HAP-1 (cell line): ENCODE data around the gene RPS6KA2.

Source experiments
- DNase-seq, 2 experiments: peaks; one replicate each; pipeline ENCODE4 v3.0.0-alpha.2; 2016 to 2020; ENCODE audit warnings: low spot score in 2 of 2
- H3K27me3 ChIP-seq: fragments of 250-450 bp; sonication (Bioruptor Pico); 2 replicates; pipeline ENCODE4 v1.5.1; 2020; ENCODE audit warnings: low read depth, mild to moderate bottlenecking, moderate library complexity
- H3K36me3 ChIP-seq: fragments of 250-450 bp; sonication (Bioruptor Pico); replicated peaks from 2 replicates; pipeline ENCODE4 v1.5.1; 2020; ENCODE audit warnings: mild to moderate bottlenecking
- H3K4me1 ChIP-seq: fragments of 250-450 bp; sonication (Bioruptor Pico); 2 replicates; pipeline ENCODE4 v1.5.1; 2020; ENCODE audit warnings: mild to moderate bottlenecking
- H3K4me3 ChIP-seq: fragments of 250-450 bp; sonication (Bioruptor Pico); 2 replicates; pipeline ENCODE4 v1.5.1; 2020; ENCODE audit warnings: mild to moderate bottlenecking, moderate library complexity
- H3K9me3 ChIP-seq: fragments of 250-450 bp; sonication (Bioruptor Pico); 2 replicates; pipeline ENCODE4 v1.5.1; 2020; ENCODE audit warnings: mild to moderate bottlenecking, moderate library complexity
- in situ Hi-C: fragments of 300-500 bp; cut with MboI; formaldehyde crosslinking; loops from 3 replicates; pipeline ENCODE4 v1.14.3; 2020; ENCODE audit warnings: low sequenced_read_pairs, inconsistent platforms, mixed read lengths

Gene RPS6KA2

GRCh38 chr6:166661327-166662085 lies 34.5 kb upstream of the RPS6KA2 start:
- no peak for DNase-seq
- no peaks in the 10 kb centered on the region for H3K4me1 ChIP-seq
- H3K9me3 ChIP-seq = no peaks in the 10 kb centered on the region
- in situ Hi-C loops = no loop called here
- H3K4me3 ChIP-seq = no peak overlapping the region
- peaks cover 6% of the 10 kb centered on the region; the same call in 1 of the 2 replicates for H3K27me3 ChIP-seq
- H3K36me3 ChIP-seq = no peaks in the 10 kb centered on the region

GRCh38 chr6:166660157-166660688 lies 33.2 kb upstream of the RPS6KA2 start:
- Histone ChIP-seq H3K4me1 (no peaks in the 10 kb centered on the region), H3K9me3 (no peaks in the 10 kb centered on the region)
- no peak for DNase-seq

GRCh38 chr6:166659581-166659980 lies 32.5 kb upstream of the RPS6KA2 start:
- no peak overlapping the region for H3K4me3 ChIP-seq
- in situ Hi-C loops = no loop called here
- DNase-seq = no peak
- H3K9me3 ChIP-seq = no peaks in the 10 kb centered on the region
- no peaks in the 10 kb centered on the region for H3K4me1 ChIP-seq
- peaks cover 6% of the 10 kb centered on the region; the same call in 1 of the 2 replicates for H3K27me3 ChIP-seq
- H3K36me3 ChIP-seq = no peaks in the 10 kb centered on the region

More at GRCh38 chr6:166660157-166660688, 33.2 kb upstream of the RPS6KA2 start:
- no peak overlapping the region for H3K4me3 ChIP-seq
- in situ Hi-C loops = no loop called here
- H3K36me3 ChIP-seq = no peaks in the 10 kb centered on the region
- peaks cover 6% of the 10 kb centered on the region; the same call in 1 of the 2 replicates for H3K27me3 ChIP-seq

GRCh38 chr6:166658792-166659150 lies 31.7 kb upstream of the RPS6KA2 start:
- H3K4me1 ChIP-seq = no peaks in the 10 kb centered on the region
- in situ Hi-C loops = no loop called here
- no peak for DNase-seq

GRCh38 chr6:166658115-166658791 lies 31.2 kb upstream of the RPS6KA2 start:
- Histone ChIP-seq H3K36me3 (no peaks in the 10 kb centered on the region), H3K27me3 (peaks cover 6% of the 10 kb centered on the region; the same call in 1 of the 2 replicates), H3K4me1 (no peaks in the 10 kb centered on the region), H3K9me3 (no peaks in the 10 kb centered on the region), H3K4me3 (no peak overlapping the region)
- in situ Hi-C loops = no loop called here
- no peak for DNase-seq

More at GRCh38 chr6:166658792-166659150, 31.7 kb upstream of the RPS6KA2 start:
- no peaks in the 10 kb centered on the region for H3K9me3 ChIP-seq
- peaks cover 6% of the 10 kb centered on the region; the same call in 1 of the 2 replicates for H3K27me3 ChIP-seq
- no peak overlapping the region for H3K4me3 ChIP-seq
- no peaks in the 10 kb centered on the region for H3K36me3 ChIP-seq

GRCh38 chr6:166657531-166657930 lies 30.5 kb upstream of the RPS6KA2 start:
- H3K36me3 ChIP-seq = no peaks in the 10 kb centered on the region
- H3K9me3 ChIP-seq = no peaks in the 10 kb centered on the region
- H3K27me3 ChIP-seq = peaks cover 6% of the 10 kb centered on the region; the same call in 1 of the 2 replicates
- in situ Hi-C loops = no loop called here
- no peak for DNase-seq
- no peak overlapping the region for H3K4me3 ChIP-seq
- no peaks in the 10 kb centered on the region for H3K4me1 ChIP-seq

- in situ Hi-C loops = no loop called here
- no peak overlapping the region for H3K4me3 ChIP-seq
These were observed 29.4 kb upstream of the RPS6KA2 start for GRCh38 chr6:166656230-166657151.

GRCh38 chr6:166655713-166656229 lies 28.7 kb upstream of the RPS6KA2 start:
- H3K9me3 ChIP-seq = no peaks in the 10 kb centered on the region
- H3K4me1 ChIP-seq = no peaks in the 10 kb centered on the region
- DNase-seq = no peak
- no peaks in the 10 kb centered on the region for H3K27me3 ChIP-seq
- in situ Hi-C loops = no loop called here
- no peaks in the 10 kb centered on the region for H3K36me3 ChIP-seq
- no peak overlapping the region for H3K4me3 ChIP-seq

More at GRCh38 chr6:166656230-166657151, 29.4 kb upstream of the RPS6KA2 start:
- no peak for DNase-seq
- H3K9me3 ChIP-seq = no peaks in the 10 kb centered on the region
- no peaks in the 10 kb centered on the region for H3K27me3 ChIP-seq
- H3K36me3 ChIP-seq = no peaks in the 10 kb centered on the region
- no peaks in the 10 kb centered on the region for H3K4me1 ChIP-seq

- in situ Hi-C loops = no loop called here
- no peaks in the 10 kb centered on the region for H3K27me3 ChIP-seq
- no peaks in the 10 kb centered on the region for H3K36me3 ChIP-seq
- no peaks in the 10 kb centered on the region for H3K9me3 ChIP-seq
- DNase-seq = no peak
- H3K4me3 ChIP-seq = no peak overlapping the region
- no peaks in the 10 kb centered on the region for H3K4me1 ChIP-seq
These were observed 28.2 kb upstream of the RPS6KA2 start for GRCh38 chr6:166655251-166655650.

GRCh38 chr6:166654573-166654972 lies 27.5 kb upstream of the RPS6KA2 start:
- Histone ChIP-seq H3K4me3 (no peak overlapping the region), H3K36me3 (no peaks in the 10 kb centered on the region), H3K27me3 (no peaks in the 10 kb centered on the region), H3K9me3 (no peaks in the 10 kb centered on the region), H3K4me1 (no peaks in the 10 kb centered on the region)
- in situ Hi-C loops = no loop called here
- DNase-seq = no peak

- Histone ChIP-seq H3K27me3 (no peaks in the 10 kb centered on the region), H3K4me1 (no peaks in the 10 kb centered on the region), H3K36me3 (no peaks in the 10 kb centered on the region), H3K9me3 (no peaks in the 10 kb centered on the region), H3K4me3 (no peak overlapping the region)
- DNase-seq = no peak
- in situ Hi-C loops = no loop called here
These were observed 26.5 kb upstream of the RPS6KA2 start for GRCh38 chr6:166653639-166653941.

GRCh38 chr6:166650824-166651807 lies 24.1 kb upstream of the RPS6KA2 start:
- DNase-seq = no peak
- in situ Hi-C loops = no loop called here
- H3K27me3 ChIP-seq = no peaks in the 10 kb centered on the region
- H3K36me3 ChIP-seq = no peaks in the 10 kb centered on the region
- no peak overlapping the region for H3K4me3 ChIP-seq
- no peaks in the 10 kb centered on the region for H3K9me3 ChIP-seq
- no peaks in the 10 kb centered on the region for H3K4me1 ChIP-seq
